HG03045 (cell line): ENCODE results near the gene CHRNB4.

Experiments
- ATAC-seq: cut with Tn5 transposase; IDR thresholded peaks from one replicate; pipeline ENCODE4 v1.9.1; 2021; ENCODE audit warnings: mild to moderate bottlenecking, moderate library complexity; ENCODE audit not compliant: unreplicated experiment

CHRNB4 gene

GRCh38 chr15:78635346-78635745, 5.7 kb downstream of the CHRNB4 start:
- ATAC-seq, result no peak

GRCh38 chr15:78634210-78635145, 6.5 kb downstream of the CHRNB4 start:
- no peak for ATAC-seq

GRCh38 chr15:78633348-78633747, 7.7 kb downstream of the CHRNB4 start:
- no peak for ATAC-seq

GRCh38 chr15:78630886-78631633, 9.9 kb downstream of the CHRNB4 start:
- ATAC-seq, result no peak

- no peak for ATAC-seq
Measured at GRCh38 chr15:78629716-78630065, 11.3 kb downstream of the CHRNB4 start.

- ATAC-seq, result no peak
Measured at GRCh38 chr15:78629031-78629715, 11.8 kb downstream of the CHRNB4 start.

- no peak for ATAC-seq
Measured at GRCh38 chr15:78628227-78628626, 12.8 kb downstream of the CHRNB4 start.

GRCh38 chr15:78627348-78627747, 13.7 kb downstream of the CHRNB4 start:
- ATAC-seq, result no peak

GRCh38 chr15:78626381-78626995, 14.5 kb downstream of the CHRNB4 start:
- no peak for ATAC-seq

- no peak for ATAC-seq
Measured at GRCh38 chr15:78625606-78626280, 15.3 kb downstream of the CHRNB4 start.

GRCh38 chr15:78624651-78625590, 16.1 kb downstream of the CHRNB4 start:
- ATAC-seq, result no peak

GRCh38 chr15:78623786-78624497, 17.1 kb downstream of the CHRNB4 start:
- no peak for ATAC-seq

- ATAC-seq, result no peak
Measured at GRCh38 chr15:78621810-78622402, 19.1 kb downstream of the CHRNB4 start.

GRCh38 chr15:78620527-78621421, 20.2 kb downstream of the CHRNB4 start, which contains the start of gene CHRNA3:
TSS of gene CHRNA3 (minus strand) at chr15:78620996. CDS start at chr15:78620794, 202 bp downstream.
- ATAC-seq, result no peak

- no peak for ATAC-seq
Measured at GRCh38 chr15:78620021-78620526, 20.9 kb downstream of the CHRNB4 start.

GRCh38 chr15:78619022-78619950, 21.7 kb downstream of the CHRNB4 start:
- no peak for ATAC-seq
